ENCODE data around the gene RBM4B. TPM values are rescaled to one million over a fixed set of nuclear protein-coding genes. Genes with fewer than 3 reads are reported as not detected.

Gene RBM4B
- total and polyA plus RNA-seq, 2 of the 13 experiments (the other 11 are each of a cell fraction or from before 2014, with no cell fraction given), result 25.8 to 32.4 TPM

- TF ChIP-seq TEAD3 (CRISPR knock-in tag; optimal IDR thresholded peaks at IDR 0.05; ENCODE audit: borderline replicate concordance), result peak; percentile 95
- TF ChIP-seq ZBTB38 (CRISPR knock-in tag; IDR thresholded peaks at IDR 0.05), result 0 out of 2 replicates have a peak, but pooled peaks have one; percentile 19
- no peak for TF ChIP-seq ZBED4 (CRISPR knock-in tag; IDR thresholded peaks at IDR 0.05; ENCODE audit: borderline replicate concordance)
- no peak; the same call in 1 of the 2 replicates for TF ChIP-seq ZNF276 (CRISPR knock-in tag; IDR thresholded peaks at IDR 0.05; ENCODE audit: low read depth)
- 0 out of 2 replicates have a peak, but pooled peaks have one; percentile 13 for TF ChIP-seq MYPOP (CRISPR knock-in tag; IDR thresholded peaks at IDR 0.05)
- TF ChIP-seq ZNF879 (CRISPR knock-in tag; IDR thresholded peaks at IDR 0.05), result no peak
- no peak for TF ChIP-seq RNF219 (CRISPR knock-in tag; IDR thresholded peaks at IDR 0.05)
- TF ChIP-seq ZNF512B (CRISPR knock-in tag; IDR thresholded peaks at IDR 0.05; ENCODE audit: borderline replicate concordance), result no peak
- TF ChIP-seq ZNF839 (CRISPR knock-in tag; IDR thresholded peaks at IDR 0.05; ENCODE audit: borderline replicate concordance), result 0 out of 2 replicates have a peak, but pooled peaks have one; percentile 33
- no peak for TF ChIP-seq KLF9 (CRISPR knock-in tag; IDR thresholded peaks at IDR 0.05; ENCODE audit: low read depth)
- TF ChIP-seq GMEB1 (CRISPR knock-in tag; IDR thresholded peaks at IDR 0.05; ENCODE audit: borderline replicate concordance), result peak; percentile 44; the same call in 1 of the 2 replicates
- 0 out of 2 replicates have a peak, but pooled peaks have one; percentile 28 for TF ChIP-seq BORCS8-MEF2B (CRISPR knock-in tag; IDR thresholded peaks at IDR 0.05)
- TF ChIP-seq ZNF678 (CRISPR knock-in tag; IDR thresholded peaks at IDR 0.05), result no peak
- no peak for TF ChIP-seq ZMAT5 (CRISPR knock-in tag; IDR thresholded peaks at IDR 0.05; ENCODE audit: borderline replicate concordance, low read depth)
These were observed 17.1 kb upstream of the RBM4B start (continued) for GRCh38 chr11:66694732-66695207.

Data from HepG2 (cell line).